ENCODE results near the gene GLOD5.

Gene GLOD5

DNA sequence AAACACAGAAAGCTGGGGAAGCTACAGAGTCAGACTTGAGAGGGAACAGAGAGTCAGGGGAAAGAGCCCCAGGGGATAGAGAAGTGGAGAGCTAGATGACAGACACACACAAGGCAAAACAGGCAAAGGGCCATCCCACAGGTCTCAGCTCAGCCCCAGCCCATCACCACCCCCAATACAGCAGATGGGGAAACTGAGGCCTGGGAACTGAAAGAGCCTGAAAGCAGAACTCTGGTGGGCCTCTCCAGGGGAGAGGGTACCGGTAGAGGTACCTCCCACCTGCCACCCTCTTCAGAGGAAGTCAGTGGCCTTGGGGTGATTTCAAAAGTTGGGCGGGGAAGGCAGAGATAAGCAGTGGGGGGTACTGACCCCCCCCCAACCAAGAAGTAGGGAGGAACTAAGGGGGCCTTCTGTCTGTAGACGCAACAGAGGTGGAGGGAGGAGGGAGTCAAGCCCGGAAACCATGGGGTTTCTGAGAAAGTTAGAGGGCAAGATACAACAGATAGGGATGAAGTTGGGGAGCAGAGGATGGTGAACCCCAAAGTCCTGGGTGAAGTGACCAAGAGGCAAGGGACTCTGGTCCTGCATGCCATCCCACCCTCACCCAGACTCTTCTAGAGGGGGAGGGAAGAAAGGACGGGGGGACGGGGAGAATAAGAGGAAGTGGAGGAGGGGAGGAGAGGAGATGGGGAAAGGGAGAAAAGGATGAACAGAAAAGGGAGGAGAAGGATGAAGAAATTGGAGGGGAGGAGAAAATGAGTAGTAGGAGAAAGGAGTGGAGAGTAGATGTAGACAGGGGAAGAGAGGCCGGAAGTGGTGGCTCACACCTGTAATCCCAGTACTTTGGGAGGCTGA, 28.0 kb downstream of the GLOD5 start:
- Histone ChIP-seq H3K27me3 (no peaks in the 10 kb centered on the region), H3K27ac (peak overlapping the region; percentile 38), H3K36me3 (no peaks in the 10 kb centered on the region), H3K9me3 (no peaks in the 10 kb centered on the region), H3K4me3 (ENCODE audit: low read depth in 1 of 2, low read length in 1 of 2) (no peak overlapping the region), H3K4me1 (ENCODE audit: control insufficient read depth in 1 of 2, insufficient read depth in 1 of 2, low read depth in 1 of 2, low read length in 1 of 2) (peaks cover 7 to 9% of the 10 kb centered on the region in 2 experiments)
- TF ChIP-seq, protein P1, sequence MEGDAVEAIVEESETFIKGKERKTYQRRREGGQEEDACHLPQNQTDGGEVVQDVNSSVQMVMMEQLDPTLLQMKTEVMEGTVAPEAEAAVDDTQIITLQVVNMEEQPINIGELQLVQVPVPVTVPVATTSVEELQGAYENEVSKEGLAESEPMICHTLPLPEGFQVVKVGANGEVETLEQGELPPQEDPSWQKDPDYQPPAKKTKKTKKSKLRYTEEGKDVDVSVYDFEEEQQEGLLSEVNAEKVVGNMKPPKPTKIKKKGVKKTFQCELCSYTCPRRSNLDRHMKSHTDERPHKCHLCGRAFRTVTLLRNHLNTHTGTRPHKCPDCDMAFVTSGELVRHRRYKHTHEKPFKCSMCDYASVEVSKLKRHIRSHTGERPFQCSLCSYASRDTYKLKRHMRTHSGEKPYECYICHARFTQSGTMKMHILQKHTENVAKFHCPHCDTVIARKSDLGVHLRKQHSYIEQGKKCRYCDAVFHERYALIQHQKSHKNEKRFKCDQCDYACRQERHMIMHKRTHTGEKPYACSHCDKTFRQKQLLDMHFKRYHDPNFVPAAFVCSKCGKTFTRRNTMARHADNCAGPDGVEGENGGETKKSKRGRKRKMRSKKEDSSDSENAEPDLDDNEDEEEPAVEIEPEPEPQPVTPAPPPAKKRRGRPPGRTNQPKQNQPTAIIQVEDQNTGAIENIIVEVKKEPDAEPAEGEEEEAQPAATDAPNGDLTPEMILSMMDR (IDR thresholded peaks at IDR 0.05) = no peak

DNA sequence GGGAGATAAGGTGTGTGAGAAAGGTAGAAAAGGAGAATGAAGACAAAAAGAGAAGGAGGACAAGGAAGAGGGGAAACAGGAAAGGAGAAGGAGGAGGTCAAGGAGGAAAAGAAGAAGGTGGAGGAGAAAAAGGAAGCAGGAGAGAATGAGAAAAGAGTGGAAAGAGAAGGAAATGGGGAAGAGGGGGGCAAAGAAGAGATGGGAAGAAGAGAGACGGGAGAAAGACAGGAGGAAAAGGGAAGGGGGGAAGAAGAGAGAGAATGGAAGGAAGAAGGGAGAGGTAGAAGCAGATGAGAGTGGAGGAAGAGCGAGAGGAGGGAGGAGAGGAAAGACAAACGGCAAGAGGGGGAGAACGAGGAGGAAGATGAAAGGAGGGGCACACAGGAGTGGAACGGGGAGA, 28.9 kb downstream of the GLOD5 start:
- no peak overlapping the region for H3K27ac ChIP-seq
- peaks cover 7 to 9% of the 10 kb centered on the region in 2 experiments for H3K4me1 ChIP-seq (ENCODE audit: control insufficient read depth in 1 of 2, insufficient read depth in 1 of 2, low read depth in 1 of 2, low read length in 1 of 2)
- H3K27me3 ChIP-seq = no peaks in the 10 kb centered on the region
- TF ChIP-seq, protein P1 (IDR thresholded peaks at IDR 0.05) = no peak
- H3K4me3 ChIP-seq (ENCODE audit: low read depth in 1 of 2, low read length in 1 of 2) = no peak overlapping the region
- H3K36me3 ChIP-seq = no peaks in the 10 kb centered on the region
- no peaks in the 10 kb centered on the region for H3K9me3 ChIP-seq

DNA sequence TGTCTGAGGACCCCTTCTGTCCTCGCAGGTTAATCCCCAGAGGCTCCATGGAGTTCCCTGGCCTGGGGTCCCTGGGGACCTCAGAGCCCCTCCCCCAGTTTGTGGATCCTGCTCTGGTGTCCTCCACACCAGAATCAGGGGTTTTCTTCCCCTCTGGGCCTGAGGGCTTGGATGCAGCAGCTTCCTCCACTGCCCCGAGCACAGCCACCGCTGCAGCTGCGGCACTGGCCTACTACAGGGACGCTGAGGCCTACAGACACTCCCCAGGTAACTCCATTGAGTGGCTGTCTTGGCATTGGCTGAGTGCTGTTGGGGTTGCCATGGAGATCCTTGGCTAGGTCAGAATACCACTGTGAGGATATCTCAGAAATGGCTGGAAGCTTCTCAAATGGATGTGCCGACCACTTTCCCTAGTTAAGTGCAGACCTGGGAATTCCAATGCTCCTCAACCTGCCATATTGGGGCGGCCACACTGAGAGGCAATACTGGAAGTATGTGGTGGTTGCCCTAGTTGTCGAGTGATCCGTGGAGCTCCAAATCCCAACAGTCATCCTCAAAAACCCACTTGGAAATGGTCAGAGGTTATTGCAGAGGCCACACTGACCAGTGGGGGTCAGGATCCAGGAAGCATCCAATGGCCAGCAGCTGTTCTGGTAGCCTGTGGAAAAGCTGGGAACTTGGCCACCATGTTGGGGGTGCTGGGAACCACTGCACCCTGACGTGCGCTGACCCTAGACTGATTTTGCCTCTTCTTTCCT, 29.7 kb downstream of the GLOD5 start:
- Histone ChIP-seq H3K27ac (no peak overlapping the region), H3K9me3 (no peaks in the 10 kb centered on the region), H3K4me1 (ENCODE audit: control insufficient read depth in 1 of 2, insufficient read depth in 1 of 2, low read depth in 1 of 2, low read length in 1 of 2) (peaks cover 7 to 9% of the 10 kb centered on the region in 2 experiments), H3K4me3 (ENCODE audit: low read depth in 1 of 2, low read length in 1 of 2) (no peak overlapping the region), H3K27me3 (no peaks in the 10 kb centered on the region), H3K36me3 (no peaks in the 10 kb centered on the region)
- TF ChIP-seq, protein P1 (IDR thresholded peaks at IDR 0.05) = no peak

DNA sequence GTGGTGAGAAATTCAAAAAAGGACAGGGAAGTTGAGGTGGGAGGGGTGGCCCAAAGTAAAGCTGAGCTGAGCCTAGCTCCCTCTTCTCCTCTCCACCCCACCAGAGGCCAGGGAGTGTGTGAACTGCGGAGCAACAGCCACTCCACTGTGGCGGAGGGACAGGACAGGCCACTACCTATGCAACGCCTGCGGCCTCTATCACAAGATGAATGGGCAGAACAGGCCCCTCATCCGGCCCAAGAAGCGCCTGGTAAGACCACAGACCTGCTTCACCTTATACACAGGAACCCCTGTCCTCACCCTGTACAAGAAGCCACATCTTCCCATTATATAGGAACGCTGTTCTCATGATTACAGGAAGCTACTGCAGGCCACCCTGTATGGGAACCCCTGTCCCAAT, 30.7 kb downstream of the GLOD5 start:
- H3K27me3 ChIP-seq = no peaks in the 10 kb centered on the region
- TF ChIP-seq, protein P1 (IDR thresholded peaks at IDR 0.05) = no peak

DNA sequence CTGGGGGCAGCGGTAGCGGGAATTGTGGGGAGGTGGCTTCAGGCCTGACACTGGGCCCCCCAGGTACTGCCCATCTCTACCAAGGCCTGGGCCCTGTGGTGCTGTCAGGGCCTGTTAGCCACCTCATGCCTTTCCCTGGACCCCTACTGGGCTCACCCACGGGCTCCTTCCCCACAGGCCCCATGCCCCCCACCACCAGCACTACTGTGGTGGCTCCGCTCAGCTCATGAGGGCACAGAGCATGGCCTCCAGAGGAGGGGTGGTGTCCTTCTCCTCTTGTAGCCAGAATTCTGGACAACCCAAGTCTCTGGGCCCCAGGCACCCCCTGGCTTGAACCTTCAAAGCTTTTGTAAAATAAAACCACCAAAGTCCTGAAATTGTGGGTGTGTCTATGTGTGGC, 32.4 kb downstream of the GLOD5 start:
- peaks cover 7 to 9% of the 10 kb centered on the region in 2 experiments for H3K4me1 ChIP-seq (ENCODE audit: control insufficient read depth in 1 of 2, insufficient read depth in 1 of 2, low read depth in 1 of 2, low read length in 1 of 2)
- no peak overlapping the region for H3K4me3 ChIP-seq (ENCODE audit: low read depth in 1 of 2, low read length in 1 of 2)
- H3K9me3 ChIP-seq = no peaks in the 10 kb centered on the region
- TF ChIP-seq, protein P1 (IDR thresholded peaks at IDR 0.05) = no peak
- no peaks in the 10 kb centered on the region for H3K27me3 ChIP-seq
- H3K27ac ChIP-seq = no peak overlapping the region
- no peaks in the 10 kb centered on the region for H3K36me3 ChIP-seq

More for the DNA sequence above, 30.7 kb downstream of the GLOD5 start:
- Histone ChIP-seq H3K9me3 (no peaks in the 10 kb centered on the region), H3K4me1 (ENCODE audit: control insufficient read depth in 1 of 2, insufficient read depth in 1 of 2, low read depth in 1 of 2, low read length in 1 of 2) (peaks cover 7 to 9% of the 10 kb centered on the region in 2 experiments), H3K27ac (no peak overlapping the region), H3K36me3 (no peaks in the 10 kb centered on the region), H3K4me3 (ENCODE audit: low read depth in 1 of 2, low read length in 1 of 2) (no peak overlapping the region)
